Fibroblast of pulmonary artery (primary cell): ENCODE results near the gene JAKMIP1.
"Not testable (repeated sequence)": the region's sequence is repeated elsewhere in the genome, so short reads cannot be mapped to it uniquely, and the experiment has no call there.

Experiments used
- DNase-seq: peaks from one replicate; pipeline ENCODE4 v3.0.0-alpha.2; 2010; ENCODE audit warnings: low read depth
- H3K4me3 ChIP-seq: replicated peaks from 2 replicates; pipeline ENCODE4 v1.5.1; 2011; ENCODE audit warnings: low read depth, mild to moderate bottlenecking, control low read depth, low read length, moderate library complexity
- TF ChIP-seq, protein P1 (sequence below): IDR thresholded peaks from 2 replicates; pipeline ENCODE4 v1.5.1; 2011; ENCODE audit warnings: mild to moderate bottlenecking, control low read depth, low read length, inconsistent platforms; ENCODE audit errors: missing control alignments

The JAKMIP1 gene

GRCh38 chr4:5998333-5998936, 201.9 kb downstream of the JAKMIP1 start:
- TF ChIP-seq, protein P1, sequence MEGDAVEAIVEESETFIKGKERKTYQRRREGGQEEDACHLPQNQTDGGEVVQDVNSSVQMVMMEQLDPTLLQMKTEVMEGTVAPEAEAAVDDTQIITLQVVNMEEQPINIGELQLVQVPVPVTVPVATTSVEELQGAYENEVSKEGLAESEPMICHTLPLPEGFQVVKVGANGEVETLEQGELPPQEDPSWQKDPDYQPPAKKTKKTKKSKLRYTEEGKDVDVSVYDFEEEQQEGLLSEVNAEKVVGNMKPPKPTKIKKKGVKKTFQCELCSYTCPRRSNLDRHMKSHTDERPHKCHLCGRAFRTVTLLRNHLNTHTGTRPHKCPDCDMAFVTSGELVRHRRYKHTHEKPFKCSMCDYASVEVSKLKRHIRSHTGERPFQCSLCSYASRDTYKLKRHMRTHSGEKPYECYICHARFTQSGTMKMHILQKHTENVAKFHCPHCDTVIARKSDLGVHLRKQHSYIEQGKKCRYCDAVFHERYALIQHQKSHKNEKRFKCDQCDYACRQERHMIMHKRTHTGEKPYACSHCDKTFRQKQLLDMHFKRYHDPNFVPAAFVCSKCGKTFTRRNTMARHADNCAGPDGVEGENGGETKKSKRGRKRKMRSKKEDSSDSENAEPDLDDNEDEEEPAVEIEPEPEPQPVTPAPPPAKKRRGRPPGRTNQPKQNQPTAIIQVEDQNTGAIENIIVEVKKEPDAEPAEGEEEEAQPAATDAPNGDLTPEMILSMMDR = peak; percentile 97
- DNase-seq = peak; percentile 66
- no peak overlapping the region for H3K4me3 ChIP-seq

GRCh38 chr4:5996641-5997040, 203.7 kb downstream of the JAKMIP1 start:
- TF ChIP-seq, protein P1 = no peak
- no peak for DNase-seq
- H3K4me3 ChIP-seq = no peak overlapping the region

GRCh38 chr4:5995901-5996623, 204.3 kb downstream of the JAKMIP1 start:
- DNase-seq = no peak
- TF ChIP-seq, protein P1 = no peak
- no peak overlapping the region for H3K4me3 ChIP-seq

DNA sequence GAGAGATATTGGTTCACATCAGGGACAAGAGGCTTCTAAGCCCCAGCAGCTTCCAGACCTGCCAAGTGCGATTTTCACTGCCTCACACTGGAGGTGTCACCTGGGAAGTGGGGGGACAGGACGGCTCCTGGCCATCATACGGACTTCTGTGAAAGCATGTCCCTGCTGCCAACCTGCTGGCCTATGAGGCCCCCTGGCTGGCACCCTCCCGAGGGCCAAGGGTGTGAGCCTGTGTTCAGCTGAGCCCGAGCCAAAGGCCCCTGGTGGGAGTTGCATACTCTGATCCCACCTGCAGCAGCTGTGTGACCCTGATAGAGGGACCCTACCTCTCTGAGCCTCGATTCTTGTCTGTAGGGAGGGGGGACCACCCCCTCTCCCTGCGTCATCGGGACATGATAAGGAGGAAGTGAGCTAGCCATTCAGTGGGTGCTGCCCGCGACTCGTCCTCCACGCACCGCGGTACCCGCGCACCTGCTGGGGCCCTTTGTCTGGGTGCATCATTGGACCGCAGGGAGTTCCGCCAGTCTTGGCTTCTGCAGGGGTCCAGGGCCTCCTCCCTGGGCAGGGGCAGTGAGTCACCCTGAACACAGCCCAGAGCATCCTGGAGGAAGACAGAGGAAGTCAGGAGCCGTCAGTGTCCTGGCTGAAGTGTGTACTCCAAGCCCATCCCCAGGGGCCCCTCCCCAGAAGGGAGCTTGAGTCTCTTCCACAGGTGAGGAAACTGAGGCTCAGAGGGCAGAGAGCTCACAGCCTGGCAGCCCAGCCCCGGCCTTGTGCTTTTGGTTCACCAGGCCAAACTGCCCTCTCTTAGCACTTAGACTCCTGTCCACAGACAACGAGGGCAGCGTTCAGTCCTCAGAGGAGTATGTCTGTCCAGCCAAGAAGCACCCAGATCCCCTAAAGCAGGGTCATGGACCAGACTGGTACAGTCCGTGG, 206.2 kb downstream of the JAKMIP1 start:
- DNase-seq = no peak
- no peak overlapping the region for H3K4me3 ChIP-seq

GRCh38 chr4:5993346-5993745, 207.0 kb downstream of the JAKMIP1 start:
- not testable (repeated sequence) for H3K4me3 ChIP-seq, DNase-seq

More for the DNA sequence above, 206.2 kb downstream of the JAKMIP1 start:
- TF ChIP-seq, protein P1 = no peak

DNA sequence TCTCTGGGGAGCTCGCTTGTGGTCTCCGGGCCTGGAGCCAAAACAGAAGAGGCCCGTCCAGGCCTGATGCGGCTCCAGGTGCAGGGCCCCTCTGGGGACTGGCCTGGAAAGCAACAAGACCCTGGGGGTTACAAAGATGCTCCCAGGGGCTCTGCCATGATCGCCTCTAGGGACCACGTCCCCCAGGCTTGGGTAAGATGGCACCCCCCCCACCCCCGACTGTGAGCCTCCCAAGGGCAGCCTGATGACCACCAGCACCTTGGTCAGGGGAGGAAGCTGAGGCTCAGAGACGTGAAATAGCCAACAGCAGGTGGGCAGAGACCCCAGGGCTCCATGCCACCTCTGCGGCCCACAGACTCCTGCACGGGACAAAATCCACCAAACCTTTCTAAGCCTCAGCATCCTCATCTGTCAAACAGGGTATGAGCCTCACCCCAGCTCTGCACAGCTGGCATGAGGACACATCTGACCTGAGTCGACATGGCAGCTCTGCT, 207.5 kb downstream of the JAKMIP1 start:
- no peak overlapping the region for H3K4me3 ChIP-seq
- DNase-seq = no peak
- TF ChIP-seq, protein P1 = no peak
